Diencephalon (tissue), 1 donor: ENCODE results near the gene TCEAL1. TPM values are rescaled to one million over a fixed set of nuclear protein-coding genes. Genes with fewer than 3 reads are reported as not detected.

ENCODE experiments used
- total RNA-seq: library from RNA; depleted of rRNA; stranded (reverse); fragments of >200 nt; gene quantifications from one replicate; pipeline ENCODE4 v1.2.3, GENCODE V29; 2014

Gene TCEAL1, protein sequence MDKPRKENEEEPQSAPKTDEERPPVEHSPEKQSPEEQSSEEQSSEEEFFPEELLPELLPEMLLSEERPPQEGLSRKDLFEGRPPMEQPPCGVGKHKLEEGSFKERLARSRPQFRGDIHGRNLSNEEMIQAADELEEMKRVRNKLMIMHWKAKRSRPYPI
- total RNA-seq: 47.3 TPM

DNA sequence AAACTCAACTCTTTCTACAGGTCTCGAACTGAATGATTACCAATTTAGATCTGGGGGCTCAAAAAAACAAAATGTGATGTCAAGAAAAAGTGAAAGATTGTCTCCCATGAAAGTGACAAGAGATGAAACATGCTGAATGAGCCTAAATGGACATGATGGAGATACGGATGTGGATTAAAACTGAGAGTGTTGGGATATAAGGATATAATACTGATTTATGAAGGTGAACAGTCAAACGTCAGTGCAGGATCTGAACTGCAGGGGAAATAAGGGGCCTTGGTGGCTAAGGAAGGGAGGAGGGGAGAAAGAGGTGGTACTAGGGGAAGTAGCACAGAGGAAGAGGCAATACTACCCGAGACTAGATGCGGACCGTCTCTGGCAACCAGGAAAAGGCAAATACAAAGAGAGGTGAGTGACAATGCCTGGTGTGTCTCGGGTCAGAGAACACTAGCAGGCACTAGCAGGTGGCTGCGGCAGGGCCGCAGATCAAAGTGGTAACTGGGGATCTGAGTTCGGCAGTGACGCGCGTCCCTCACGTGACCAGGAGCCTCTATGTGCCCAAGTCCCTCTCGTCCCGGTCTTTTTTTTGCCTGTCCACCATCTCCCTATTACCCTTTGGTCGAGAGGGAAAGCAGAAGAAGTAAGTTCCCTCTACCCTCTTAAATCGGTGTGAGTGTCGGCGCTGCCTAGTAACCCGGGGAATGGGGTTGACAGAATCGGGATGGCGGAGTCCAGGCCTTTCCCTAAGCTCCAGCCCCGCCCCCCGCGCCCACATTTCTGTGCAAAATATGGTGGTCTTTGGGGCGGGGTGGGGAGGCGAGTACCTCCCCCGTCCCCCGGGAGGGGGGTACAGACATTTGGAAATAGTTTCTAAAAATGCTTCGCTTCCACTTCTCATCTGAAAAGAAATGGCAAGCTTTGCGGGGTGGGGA is at the start of gene TCEAL1:
TSS of gene TCEAL1 (plus strand) at position 590 of the 932 bp plus-strand sequence. CDS start 942 bp downstream, outside the sequence.

DNA sequence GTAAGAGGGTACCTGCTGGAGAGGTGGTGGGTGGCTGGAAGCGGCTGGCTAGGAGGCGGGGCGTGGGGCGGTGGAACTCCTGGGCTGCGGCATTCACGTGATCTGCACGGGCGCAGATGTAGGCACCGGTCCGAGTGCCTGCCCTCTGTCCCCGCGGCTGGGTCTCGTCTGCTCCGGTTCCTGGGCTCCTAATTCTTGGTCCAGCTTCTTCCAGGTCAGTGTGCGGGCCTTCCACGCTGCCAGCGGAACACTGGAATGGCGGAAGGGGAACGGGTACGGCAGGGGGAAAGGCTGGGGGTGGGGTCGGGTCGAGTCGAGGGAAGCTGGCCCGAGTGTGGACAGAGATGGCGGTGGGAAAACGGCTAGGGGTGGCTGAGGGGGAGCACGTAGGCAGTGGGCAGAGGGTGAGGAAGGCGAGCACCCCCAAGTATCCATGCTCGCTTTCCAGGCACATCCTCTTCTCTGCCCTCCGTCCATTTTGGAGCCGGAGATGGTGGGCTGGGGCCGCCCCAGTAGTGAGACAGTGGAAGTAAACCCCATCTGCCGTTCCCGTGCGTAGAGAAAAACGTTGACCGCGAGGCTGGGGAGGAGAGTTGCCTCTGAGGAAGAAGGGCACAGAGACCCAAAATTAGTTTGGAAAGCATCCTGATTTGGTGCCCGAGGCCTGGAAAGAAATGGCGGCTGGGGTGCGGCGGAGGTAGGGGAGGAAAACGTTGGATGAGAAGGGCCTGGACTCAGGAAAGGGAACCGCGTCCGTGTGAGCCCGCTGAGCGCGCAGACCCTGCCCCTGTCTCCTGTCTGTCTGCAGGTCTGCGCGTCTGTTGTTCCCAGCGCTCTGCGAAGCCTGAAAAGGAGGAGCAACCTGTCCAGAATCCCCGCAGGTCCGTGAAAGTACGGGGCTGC is 43.1 kb upstream of the TCEAL1 start, which contains the start of gene TCEAL4:
TSS of gene TCEAL4 (plus strand) at position 105 of the 903 bp plus-strand sequence. CDS start 1,161 bp downstream, outside the sequence.

DNA sequence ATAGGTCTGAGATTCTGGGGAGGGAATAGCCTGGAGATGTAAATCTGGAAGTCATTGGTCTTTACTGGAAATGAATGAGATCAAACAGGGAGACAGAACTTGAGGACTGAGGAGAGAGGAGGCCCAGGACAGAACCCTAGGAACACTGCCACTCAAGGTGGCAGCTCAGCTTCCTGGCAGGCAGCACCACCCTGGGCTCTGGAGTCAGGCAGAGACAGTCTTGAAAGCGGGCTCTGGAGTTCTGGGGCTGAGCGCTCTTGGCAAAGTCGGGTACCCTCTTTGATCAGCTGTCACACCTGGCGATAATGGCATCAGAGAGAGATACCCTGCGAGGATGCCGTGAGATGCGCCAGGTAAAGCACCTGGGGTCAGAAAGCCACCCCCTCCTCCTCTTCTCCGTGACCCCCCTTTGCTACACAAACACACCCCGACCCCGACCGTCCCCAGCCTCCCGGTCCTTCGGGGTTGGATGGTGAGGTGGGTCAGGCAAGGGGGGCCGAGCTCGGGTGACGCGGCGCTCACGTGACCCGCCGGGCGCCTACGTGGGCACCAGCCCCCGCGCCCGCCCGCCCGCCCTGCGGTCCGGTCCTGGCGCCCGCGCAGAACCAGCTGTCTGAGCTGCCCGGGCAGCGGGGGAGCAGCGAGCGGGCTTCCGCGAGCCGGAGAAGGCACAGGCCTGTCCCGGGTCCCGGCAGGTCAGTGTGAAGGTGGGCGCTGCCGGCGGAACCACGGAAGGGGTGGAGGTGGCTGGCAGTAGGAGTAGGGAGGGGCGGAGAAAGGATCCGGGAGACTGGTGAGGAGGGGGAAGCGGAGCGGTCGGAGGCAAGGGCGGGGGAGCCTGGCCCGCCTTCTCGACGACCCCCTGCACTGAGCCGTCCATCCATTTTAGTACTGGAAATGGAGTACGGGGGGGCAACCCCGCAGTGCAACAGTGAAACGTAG is 21.1 kb upstream of the TCEAL1 start, which contains the start of gene TCEAL3:
TSS of gene TCEAL3 (plus strand) at position 600 of the 942 bp plus-strand sequence. CDS start 1,102 bp downstream, outside the sequence.

Other genes with a start within 250 kb of the TCEAL1 start
- 1.8 TPM for gene RAB40A, start 109.5 kb upstream of the TCEAL1 start, total RNA-seq
- 62.1 TPM for gene TCEAL4, start 43.5 kb upstream of the TCEAL1 start, total RNA-seq
- 21.0 TPM for gene TCEAL3, start 21.0 kb upstream of the TCEAL1 start, total RNA-seq
- 378 TPM for gene MORF4L2, start 57.7 kb downstream of the TCEAL1 start, total RNA-seq
- gene TMEM31, start 81.9 kb downstream of the TCEAL1 start, total RNA-seq: not detected
- 43.8 TPM for gene PLP1, start 147.9 kb downstream of the TCEAL1 start, total RNA-seq
- 46.6 TPM for gene RAB9B, start 203.3 kb downstream of the TCEAL1 start, total RNA-seq